ENCODE results near the gene JPT2. TPM values are rescaled to one million over a fixed set of nuclear protein-coding genes. Genes with fewer than 3 reads are reported as not detected.
"Not testable (repeated sequence)": the region's sequence is repeated elsewhere in the genome, so short reads cannot be mapped to it uniquely, and the experiment has no call there.

The JPT2 gene
- total RNA-seq, 1 experiment from 2014 or later: 200 TPM

DNA sequence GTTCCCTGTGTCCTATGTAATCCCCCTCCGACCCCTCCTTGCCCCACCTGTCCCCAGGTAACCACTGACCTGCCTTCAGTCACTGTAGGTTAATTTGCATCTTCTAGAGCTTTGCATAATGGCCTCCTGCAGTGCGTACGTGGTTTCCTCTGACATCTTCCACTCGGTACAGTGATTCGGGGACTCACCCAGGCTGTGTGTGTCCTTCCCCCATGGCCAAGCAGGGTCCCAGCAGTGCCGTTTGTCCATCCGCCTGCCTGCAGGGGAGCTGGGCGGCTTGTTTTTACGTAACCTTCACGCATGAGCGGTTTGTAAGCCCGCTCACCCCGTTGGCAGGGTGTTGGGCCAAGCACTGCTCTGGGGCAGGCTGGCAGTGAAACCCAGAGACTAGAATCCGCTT, 35.9 kb downstream of the JPT2 start:
- H3K27ac ChIP-seq (ENCODE audit: low read depth, low read length, poor library complexity, severe bottlenecking): no peak overlapping the region
- no peak for DNase-seq (ENCODE audit: low spot score)
- H3K36me3 ChIP-seq (ENCODE audit: insufficient read depth, low read length, poor library complexity, severe bottlenecking): no peaks in the 10 kb centered on the region
- H3K27me3 ChIP-seq (replicated peaks; ENCODE audit: insufficient read depth, low read depth, low read length, poor library complexity): no peaks in the 10 kb centered on the region
- no peaks in the 10 kb centered on the region for H3K4me1 ChIP-seq (ENCODE audit: insufficient read depth, low read length, poor library complexity, severe bottlenecking)
- CTCF ChIA-PET: no interaction called here
- H3K9me3 ChIP-seq (ENCODE audit: low read depth, low read length, poor library complexity, severe bottlenecking): no peaks in the 10 kb centered on the region
- POLR2A ChIA-PET (ENCODE audit: low non-redundant PET): no interaction called here
- intact Hi-C loops (cut with micrococcal nuclease; ENCODE audit: unreplicated experiment): no loop called here
- no TSS peak for BruUV-seq (replicated peaks)
- no peak for TF ChIP-seq EZH2 (IDR thresholded peaks at IDR 0.05; ENCODE audit: borderline replicate concordance, low read depth, low read length, poor library complexity, severe bottlenecking)
- TF ChIP-seq, protein P1, sequence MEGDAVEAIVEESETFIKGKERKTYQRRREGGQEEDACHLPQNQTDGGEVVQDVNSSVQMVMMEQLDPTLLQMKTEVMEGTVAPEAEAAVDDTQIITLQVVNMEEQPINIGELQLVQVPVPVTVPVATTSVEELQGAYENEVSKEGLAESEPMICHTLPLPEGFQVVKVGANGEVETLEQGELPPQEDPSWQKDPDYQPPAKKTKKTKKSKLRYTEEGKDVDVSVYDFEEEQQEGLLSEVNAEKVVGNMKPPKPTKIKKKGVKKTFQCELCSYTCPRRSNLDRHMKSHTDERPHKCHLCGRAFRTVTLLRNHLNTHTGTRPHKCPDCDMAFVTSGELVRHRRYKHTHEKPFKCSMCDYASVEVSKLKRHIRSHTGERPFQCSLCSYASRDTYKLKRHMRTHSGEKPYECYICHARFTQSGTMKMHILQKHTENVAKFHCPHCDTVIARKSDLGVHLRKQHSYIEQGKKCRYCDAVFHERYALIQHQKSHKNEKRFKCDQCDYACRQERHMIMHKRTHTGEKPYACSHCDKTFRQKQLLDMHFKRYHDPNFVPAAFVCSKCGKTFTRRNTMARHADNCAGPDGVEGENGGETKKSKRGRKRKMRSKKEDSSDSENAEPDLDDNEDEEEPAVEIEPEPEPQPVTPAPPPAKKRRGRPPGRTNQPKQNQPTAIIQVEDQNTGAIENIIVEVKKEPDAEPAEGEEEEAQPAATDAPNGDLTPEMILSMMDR (conservative IDR thresholded peaks at IDR 0.05; ENCODE audit: low read depth, low read length): no peak
- H3K4me3 ChIP-seq (ENCODE audit: low read depth, low read length, poor library complexity, severe bottlenecking): no peak overlapping the region

DNA sequence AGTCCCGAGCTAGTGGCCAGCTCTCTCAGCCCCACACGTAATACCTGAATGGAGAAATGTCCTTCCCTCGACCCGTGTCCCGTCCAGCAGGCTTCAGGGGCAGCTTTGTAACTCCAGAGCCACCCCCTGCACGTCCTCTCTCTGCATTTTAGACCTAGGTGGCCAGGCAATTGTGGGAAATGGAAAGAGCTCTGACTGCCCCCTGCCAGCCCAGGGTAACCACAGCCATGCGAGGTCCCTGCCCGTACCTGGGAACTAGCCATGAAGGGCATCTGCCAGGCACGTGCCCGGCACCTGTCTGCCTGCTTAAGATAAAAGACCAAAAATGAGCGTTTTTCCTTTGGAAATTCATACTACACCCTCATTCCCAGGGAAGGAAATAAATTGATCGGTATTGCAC, 37.1 kb downstream of the JPT2 start:
- TF ChIP-seq, protein P1 (conservative IDR thresholded peaks at IDR 0.05; ENCODE audit: low read depth, low read length): no peak
- no peak for TF ChIP-seq EZH2 (IDR thresholded peaks at IDR 0.05; ENCODE audit: borderline replicate concordance, low read depth, low read length, poor library complexity, severe bottlenecking)
- no peaks in the 10 kb centered on the region for H3K4me1 ChIP-seq (ENCODE audit: insufficient read depth, low read length, poor library complexity, severe bottlenecking)
- ChIA-PET POLR2A (ENCODE audit: low non-redundant PET) (no interaction called here), CTCF (no interaction called here)
- H3K27me3 ChIP-seq (replicated peaks; ENCODE audit: insufficient read depth, low read depth, low read length, poor library complexity): no peaks in the 10 kb centered on the region
- no peak for DNase-seq (ENCODE audit: low spot score)
- no peak overlapping the region for H3K4me3 ChIP-seq (ENCODE audit: low read depth, low read length, poor library complexity, severe bottlenecking)
- intact Hi-C loops (cut with micrococcal nuclease; ENCODE audit: unreplicated experiment): no loop called here
- no TSS peak for BruUV-seq (replicated peaks)
- no peaks in the 10 kb centered on the region for H3K36me3 ChIP-seq (ENCODE audit: insufficient read depth, low read length, poor library complexity, severe bottlenecking)
- no peaks in the 10 kb centered on the region for H3K9me3 ChIP-seq (ENCODE audit: low read depth, low read length, poor library complexity, severe bottlenecking)
- H3K27ac ChIP-seq (ENCODE audit: low read depth, low read length, poor library complexity, severe bottlenecking): no peak overlapping the region

DNA sequence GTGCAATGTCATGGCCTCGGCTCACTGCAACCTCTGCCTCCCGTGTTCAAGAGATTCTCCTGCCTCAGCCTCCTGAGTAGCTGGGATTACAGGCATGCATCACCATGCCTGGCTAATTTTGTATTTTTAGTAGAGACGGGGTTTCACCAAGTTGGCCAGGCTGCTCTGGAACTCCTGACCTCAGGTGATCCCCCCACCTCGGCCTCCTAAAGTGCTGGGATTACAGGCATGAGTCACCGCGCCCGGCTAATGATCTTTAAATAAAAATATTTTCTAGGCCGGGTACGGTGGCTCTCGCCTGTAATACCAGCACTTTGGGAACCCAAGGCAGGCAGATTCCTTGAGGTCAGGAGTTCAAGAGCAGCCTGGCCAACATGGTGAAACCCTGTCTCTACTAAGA, 40.2 kb downstream of the JPT2 start:
- POLR2A ChIA-PET (ENCODE audit: low non-redundant PET): interaction anchor here (0.7 kb wide), 1 partner anchor 13 kb away, joined by 4 read pairs; no protein-coding TSS in a partner anchor
- not testable (repeated sequence) for H3K4me1 ChIP-seq (ENCODE audit: insufficient read depth, low read length, poor library complexity, severe bottlenecking)

DNA sequence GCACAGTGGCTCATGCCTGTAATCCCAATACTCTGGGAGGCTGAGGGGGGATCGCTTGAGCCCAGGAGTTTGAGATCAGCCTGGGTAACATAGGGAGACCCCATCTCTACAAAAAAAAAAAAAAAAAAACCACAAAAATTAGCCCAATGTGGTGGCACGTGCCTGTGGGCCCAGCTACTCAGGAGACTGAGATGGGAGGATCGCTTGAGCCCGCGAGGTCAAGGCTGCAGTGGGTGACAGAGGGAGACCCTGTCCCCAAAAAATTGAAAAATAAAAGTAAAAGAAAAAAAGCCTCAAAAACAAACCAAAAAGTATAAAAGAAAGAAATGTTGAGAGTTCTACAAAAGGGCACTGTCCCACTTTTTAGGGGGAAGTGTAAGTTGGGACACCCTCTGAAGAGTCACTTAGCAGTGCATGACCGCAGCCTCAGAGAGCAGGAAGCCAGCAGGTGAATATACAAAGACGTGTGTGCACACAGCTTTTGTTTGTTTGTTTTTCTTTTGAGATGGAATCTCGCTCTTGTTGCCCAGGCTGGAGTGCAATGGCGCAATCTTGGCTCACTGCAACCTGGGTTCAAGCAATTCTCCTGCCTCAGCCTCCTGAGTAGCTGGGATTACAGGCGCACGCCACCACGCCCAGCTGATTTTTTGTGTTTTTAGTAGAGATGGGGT, 41.6 kb downstream of the JPT2 start:
- intact Hi-C loops (cut with micrococcal nuclease; ENCODE audit: unreplicated experiment); CTCF ChIA-PET; H3K4me1 ChIP-seq (ENCODE audit: insufficient read depth, low read length, poor library complexity, severe bottlenecking); POLR2A ChIA-PET (ENCODE audit: low non-redundant PET); H3K27me3 ChIP-seq (replicated peaks; ENCODE audit: insufficient read depth, low read depth, low read length, poor library complexity); H3K4me3 ChIP-seq (ENCODE audit: low read depth, low read length, poor library complexity, severe bottlenecking); H3K36me3 ChIP-seq (ENCODE audit: insufficient read depth, low read length, poor library complexity, severe bottlenecking); BruUV-seq (replicated peaks); H3K9me3 ChIP-seq (ENCODE audit: low read depth, low read length, poor library complexity, severe bottlenecking); H3K27ac ChIP-seq (ENCODE audit: low read depth, low read length, poor library complexity, severe bottlenecking); DNase-seq (ENCODE audit: low spot score): not testable (repeated sequence)

More for the DNA sequence above, 40.2 kb downstream of the JPT2 start:
- H3K9me3 ChIP-seq (ENCODE audit: low read depth, low read length, poor library complexity, severe bottlenecking); H3K27me3 ChIP-seq (replicated peaks; ENCODE audit: insufficient read depth, low read depth, low read length, poor library complexity); H3K36me3 ChIP-seq (ENCODE audit: insufficient read depth, low read length, poor library complexity, severe bottlenecking); H3K4me3 ChIP-seq (ENCODE audit: low read depth, low read length, poor library complexity, severe bottlenecking); DNase-seq (ENCODE audit: low spot score); intact Hi-C loops (cut with micrococcal nuclease; ENCODE audit: unreplicated experiment); CTCF ChIA-PET; BruUV-seq (replicated peaks); H3K27ac ChIP-seq (ENCODE audit: low read depth, low read length, poor library complexity, severe bottlenecking): not testable (repeated sequence)

Data from A673 (cell line).